Fibroblast of pulmonary artery (primary cell): Measurements from ENCODE around the gene EYS.
"Not testable (repeated sequence)": the region's sequence is repeated elsewhere in the genome, so short reads cannot be mapped to it uniquely, and the experiment has no call there.

Experiments
- DNase-seq: peaks from one replicate; pipeline ENCODE4 v3.0.0-alpha.2; 2010; ENCODE audit warnings: low read depth
- H3K4me3 ChIP-seq: replicated peaks from 2 replicates; pipeline ENCODE4 v1.5.1; 2011; ENCODE audit warnings: low read depth, mild to moderate bottlenecking, control low read depth, low read length, moderate library complexity
- TF ChIP-seq, protein P1 (sequence below): IDR thresholded peaks from 2 replicates; pipeline ENCODE4 v1.5.1; 2011; ENCODE audit warnings: mild to moderate bottlenecking, control low read depth, low read length, inconsistent platforms; ENCODE audit errors: missing control alignments

Gene EYS

DNA sequence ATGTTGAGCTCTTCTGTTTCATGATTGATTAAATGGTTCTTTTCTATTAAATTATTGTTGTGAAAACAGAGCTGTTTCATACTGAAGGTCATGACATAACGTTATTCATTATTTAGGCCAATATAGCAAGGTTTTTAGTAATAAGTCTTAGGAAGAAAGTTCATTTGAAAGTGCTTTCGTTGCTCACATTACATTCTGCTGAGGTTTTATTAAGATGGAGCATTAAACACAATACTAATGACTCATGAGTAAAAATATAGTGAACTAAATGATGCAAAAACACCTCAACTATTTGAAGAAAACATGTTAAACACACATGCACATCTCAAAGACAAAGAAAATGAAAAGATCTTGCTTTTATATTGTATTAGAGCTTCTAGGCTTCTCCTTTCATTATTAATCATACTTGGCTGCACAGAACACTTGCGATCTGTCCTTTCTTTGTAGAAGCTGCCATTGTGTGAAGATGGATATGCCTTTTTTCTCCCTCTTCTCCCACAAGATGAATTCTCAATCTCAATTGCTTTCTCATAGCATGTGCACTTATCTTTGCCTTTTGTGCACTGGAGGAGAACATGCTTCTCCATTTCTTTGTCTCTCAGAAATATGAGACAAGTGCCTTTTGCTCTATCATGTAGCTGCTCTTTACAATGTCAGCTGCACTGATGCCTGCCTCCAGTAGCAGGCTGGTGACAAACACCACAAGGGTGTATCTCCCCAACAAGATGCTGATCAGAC lies 1759.1 kb downstream of the EYS start:
- DNase-seq: no peak
- no peak overlapping the region for H3K4me3 ChIP-seq
- TF ChIP-seq, protein P1, sequence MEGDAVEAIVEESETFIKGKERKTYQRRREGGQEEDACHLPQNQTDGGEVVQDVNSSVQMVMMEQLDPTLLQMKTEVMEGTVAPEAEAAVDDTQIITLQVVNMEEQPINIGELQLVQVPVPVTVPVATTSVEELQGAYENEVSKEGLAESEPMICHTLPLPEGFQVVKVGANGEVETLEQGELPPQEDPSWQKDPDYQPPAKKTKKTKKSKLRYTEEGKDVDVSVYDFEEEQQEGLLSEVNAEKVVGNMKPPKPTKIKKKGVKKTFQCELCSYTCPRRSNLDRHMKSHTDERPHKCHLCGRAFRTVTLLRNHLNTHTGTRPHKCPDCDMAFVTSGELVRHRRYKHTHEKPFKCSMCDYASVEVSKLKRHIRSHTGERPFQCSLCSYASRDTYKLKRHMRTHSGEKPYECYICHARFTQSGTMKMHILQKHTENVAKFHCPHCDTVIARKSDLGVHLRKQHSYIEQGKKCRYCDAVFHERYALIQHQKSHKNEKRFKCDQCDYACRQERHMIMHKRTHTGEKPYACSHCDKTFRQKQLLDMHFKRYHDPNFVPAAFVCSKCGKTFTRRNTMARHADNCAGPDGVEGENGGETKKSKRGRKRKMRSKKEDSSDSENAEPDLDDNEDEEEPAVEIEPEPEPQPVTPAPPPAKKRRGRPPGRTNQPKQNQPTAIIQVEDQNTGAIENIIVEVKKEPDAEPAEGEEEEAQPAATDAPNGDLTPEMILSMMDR: no peak

DNA sequence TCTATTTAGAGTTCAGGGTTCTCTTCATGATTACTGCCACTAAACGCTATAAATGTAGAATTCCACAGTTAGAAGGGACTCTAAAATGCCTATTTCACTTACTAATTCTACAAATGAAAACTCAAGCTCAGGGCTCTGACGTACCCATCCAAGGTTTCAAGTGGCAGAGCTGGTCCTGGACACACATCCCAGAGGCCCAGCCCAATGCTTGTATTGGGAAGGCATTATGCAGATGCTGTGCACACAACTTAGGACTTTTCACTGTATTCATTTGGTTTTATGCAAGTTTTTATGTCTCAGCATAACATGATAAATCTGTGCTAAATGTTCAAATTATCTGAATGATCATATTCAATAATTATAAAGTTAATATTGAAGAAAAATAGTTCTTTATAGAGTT lies 1761.0 kb downstream of the EYS start:
- TF ChIP-seq, protein P1: no peak
- DNase-seq: no peak
- H3K4me3 ChIP-seq: no peak overlapping the region

DNA sequence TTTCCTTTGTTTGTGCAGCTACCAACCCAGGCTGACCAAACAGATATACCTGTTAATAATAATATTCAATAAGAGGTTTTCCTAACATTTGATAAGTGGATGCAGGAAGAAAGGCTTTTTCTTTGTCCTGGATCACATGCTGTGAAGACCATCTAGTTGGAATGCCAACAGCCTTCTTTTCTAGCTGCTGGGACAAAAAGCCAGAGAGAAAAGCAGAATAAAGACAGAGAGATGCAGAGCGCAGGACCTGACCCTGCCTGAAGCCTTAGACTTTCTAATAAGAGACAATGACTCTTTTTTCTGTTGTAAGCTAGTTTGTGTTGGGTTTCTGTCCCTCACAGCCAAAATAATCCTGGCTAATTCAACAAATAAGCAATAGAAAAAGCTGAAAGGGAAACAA lies 1763.2 kb downstream of the EYS start:
- TF ChIP-seq, protein P1: no peak
- no peak overlapping the region for H3K4me3 ChIP-seq
- no peak for DNase-seq

DNA sequence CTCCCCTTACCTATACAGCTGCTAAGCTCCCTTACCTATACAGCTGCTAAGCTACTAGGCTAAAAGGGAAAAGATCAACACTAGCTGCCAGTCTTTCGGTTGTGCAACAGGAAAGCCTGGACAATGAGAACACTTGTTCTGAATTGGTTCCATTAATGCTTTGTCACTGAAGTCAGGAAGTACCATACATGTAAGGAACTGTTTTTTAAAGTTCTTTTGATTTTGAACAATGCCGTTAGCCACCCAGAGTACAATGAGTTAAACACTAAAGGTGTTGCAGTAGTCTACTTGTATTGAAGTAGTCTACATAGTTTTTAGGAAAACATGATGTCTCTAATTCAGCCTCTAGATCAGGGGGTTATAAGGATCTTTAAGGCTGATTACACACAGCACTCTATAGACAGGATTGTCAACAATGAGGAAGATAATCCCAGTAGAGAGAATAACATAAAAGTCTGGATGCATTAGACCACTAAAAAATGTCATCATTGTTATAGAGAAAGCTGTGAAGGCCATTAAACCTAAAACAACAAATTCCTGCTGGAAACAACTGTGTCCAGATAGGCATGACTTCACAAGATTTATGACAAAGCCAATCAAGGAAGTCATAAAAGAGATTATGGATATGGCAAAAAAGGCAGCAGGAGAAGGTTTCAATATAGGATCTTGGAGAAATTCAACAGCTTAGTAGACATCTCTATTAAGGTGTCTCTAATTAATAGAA lies 1765.1 kb downstream of the EYS start:
- DNase-seq: peak; percentile 15
- no peak overlapping the region for H3K4me3 ChIP-seq
- TF ChIP-seq, protein P1: no peak

DNA sequence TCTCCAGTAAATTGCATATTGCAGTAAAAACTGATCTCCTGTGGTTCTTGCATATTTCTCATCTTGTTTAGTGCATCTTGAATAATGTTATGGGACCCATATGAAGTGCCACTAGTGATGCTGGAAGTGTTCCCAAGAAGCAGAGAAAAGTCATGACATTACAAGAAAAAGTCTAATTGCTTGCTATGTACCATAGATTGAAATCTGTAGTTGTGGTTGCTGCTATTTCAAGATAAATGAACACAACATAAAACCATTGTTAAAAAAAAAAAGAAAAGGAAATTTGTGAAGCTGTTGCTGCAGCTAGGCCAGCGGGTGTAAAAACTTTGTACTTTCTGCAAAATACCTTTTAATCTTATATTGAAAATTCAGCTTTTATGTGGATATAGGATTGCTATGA lies 1767.0 kb downstream of the EYS start:
- DNase-seq: no peak
- no peak overlapping the region for H3K4me3 ChIP-seq
- TF ChIP-seq, protein P1: no peak

DNA sequence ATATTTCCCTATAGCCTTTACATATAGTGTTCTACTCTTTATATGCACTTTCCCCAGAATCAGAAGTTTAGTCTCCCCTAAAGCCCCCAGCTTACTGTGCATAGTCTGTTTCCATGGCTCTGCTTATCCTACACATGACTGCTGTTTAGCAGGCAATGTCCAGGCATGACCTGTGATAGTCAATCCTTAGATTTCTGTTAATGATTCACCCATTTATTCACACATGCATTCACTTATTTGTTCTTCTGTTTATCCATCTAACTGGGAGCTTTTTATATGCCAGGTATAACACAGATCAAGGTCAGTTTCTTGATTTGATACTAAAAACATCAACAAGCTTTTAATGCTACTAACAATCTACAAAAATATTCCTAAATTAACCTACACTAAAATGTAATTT lies 1770.6 kb downstream of the EYS start:
- TF ChIP-seq, protein P1: no peak
- DNase-seq: no peak
- no peak overlapping the region for H3K4me3 ChIP-seq

DNA sequence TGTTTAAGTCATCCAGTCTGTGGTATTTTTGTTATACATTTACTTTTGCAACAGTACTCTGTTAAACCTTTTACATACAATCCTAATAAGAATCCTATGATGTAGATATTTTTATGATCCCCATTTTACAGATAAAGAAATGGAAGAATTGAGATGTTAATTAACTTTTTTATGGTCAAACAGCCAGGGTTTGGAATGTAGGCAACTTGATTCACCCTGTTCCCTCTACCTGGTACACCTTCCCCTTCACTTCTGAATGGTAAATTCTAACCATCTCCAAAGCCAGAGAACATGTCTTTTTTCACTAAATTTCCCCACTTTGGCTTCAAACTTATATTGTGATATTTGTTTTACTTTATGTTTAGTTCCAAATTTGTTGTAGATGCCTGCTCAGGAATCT lies 1771.3 kb downstream of the EYS start:
- DNase-seq: no peak
- TF ChIP-seq, protein P1: no peak
- H3K4me3 ChIP-seq: no peak overlapping the region

DNA sequence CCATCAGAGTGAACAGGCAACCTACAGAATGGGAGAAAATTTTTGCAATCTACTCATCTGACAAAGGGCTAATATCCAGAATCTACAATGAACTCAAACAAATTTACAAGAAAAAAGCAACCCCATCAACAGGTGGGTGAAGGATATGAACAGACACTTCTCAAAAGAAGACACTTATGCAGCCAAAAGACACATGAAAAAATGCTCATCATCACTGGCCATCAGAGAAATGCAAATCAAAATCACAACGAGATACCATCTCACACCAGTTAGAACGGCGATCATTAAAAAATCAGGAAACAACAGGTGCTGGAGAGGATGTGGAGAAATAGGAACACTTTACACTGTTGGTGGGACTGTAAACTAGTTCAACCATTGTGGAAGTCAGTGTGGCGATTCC lies 1773.1 kb downstream of the EYS start:
- H3K4me3 ChIP-seq: not testable (repeated sequence)

More for the DNA sequence above, 1773.1 kb downstream of the EYS start:
- not testable (repeated sequence) for DNase-seq
